ENCODE results near the gene PRMT2.

DNA sequence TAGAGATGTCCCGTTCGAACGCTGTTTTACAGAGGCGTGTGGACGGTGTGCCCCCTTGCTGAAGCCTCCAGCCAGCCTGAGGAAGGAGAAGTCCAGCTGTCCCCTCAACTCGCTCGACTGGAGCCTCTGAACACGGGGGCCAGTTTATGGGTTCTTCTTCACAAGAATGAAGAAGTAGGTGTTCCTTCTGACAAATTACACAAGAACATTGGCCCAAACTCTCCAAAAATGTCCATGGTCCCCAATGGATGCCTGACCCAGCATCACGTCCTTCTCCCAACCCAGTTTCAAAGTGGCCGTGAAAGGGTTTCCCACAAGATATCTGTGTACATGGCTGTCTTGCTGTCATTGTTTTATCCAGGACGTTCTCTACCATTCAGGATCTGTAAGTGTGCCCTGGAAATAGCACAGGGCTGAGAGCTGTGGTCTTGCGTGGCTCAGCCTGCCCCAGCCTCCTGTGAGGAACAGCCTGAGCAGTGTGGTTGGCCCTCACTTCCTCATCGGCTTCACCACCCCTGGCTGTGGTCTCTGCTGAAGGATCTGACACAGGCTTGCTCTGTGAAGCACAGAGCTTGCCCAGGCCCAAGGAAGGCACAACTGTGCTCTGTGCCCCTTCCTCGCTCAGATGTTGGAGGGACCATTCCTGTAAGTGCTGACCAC lies 29.6 kb upstream of the PRMT2 start:
- TF ChIP-seq POLR2AphosphoS5 (IDR thresholded peaks at IDR 0.05) (no peak), POLR2A (IDR thresholded peaks at IDR 0.05) (no peak)
- TF ChIP-seq, protein P1, sequence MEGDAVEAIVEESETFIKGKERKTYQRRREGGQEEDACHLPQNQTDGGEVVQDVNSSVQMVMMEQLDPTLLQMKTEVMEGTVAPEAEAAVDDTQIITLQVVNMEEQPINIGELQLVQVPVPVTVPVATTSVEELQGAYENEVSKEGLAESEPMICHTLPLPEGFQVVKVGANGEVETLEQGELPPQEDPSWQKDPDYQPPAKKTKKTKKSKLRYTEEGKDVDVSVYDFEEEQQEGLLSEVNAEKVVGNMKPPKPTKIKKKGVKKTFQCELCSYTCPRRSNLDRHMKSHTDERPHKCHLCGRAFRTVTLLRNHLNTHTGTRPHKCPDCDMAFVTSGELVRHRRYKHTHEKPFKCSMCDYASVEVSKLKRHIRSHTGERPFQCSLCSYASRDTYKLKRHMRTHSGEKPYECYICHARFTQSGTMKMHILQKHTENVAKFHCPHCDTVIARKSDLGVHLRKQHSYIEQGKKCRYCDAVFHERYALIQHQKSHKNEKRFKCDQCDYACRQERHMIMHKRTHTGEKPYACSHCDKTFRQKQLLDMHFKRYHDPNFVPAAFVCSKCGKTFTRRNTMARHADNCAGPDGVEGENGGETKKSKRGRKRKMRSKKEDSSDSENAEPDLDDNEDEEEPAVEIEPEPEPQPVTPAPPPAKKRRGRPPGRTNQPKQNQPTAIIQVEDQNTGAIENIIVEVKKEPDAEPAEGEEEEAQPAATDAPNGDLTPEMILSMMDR (IDR thresholded peaks at IDR 0.05) = no peak

All from prostate gland (tissue), 2 donors.